ENCODE measurements around the gene FAM216A. TPM values are rescaled to one million over a fixed set of nuclear protein-coding genes. Genes with fewer than 3 reads are reported as not detected.

Gene FAM216A
- total RNA-seq, 5 donors from 2014 or later (not counting 1 experiment from before 2014, with no cell fraction given): 6.3 to 16.5 (median 13.2) TPM

Other genes with a start within 250 kb of the FAM216A start
- 10 to 100 TPM; 82.0 to 88.2 (median 82.8) TPM for gene ATP2A2, start 187.6 kb upstream of the FAM216A start, total RNA-seq
- 10 to 100 TPM; 40.8 to 60.4 (median 57.6) TPM for gene ANAPC7, start 65.1 kb upstream of the FAM216A start, total RNA-seq
- 100 to 1,000 TPM; 177 to 204 (median 191) TPM for gene ARPC3, start 18.5 kb upstream of the FAM216A start, total RNA-seq
- gene GPN3, start 588 bp upstream of the FAM216A start, total RNA-seq: 10 to 100 TPM in 3 of 5 donors, 1 to 10 TPM in 2; 6.3 to 19.1 (median 13.4) TPM
- 100 to 1,000 TPM in 1 of 5 donors, 10 to 100 TPM in 4; 79.0 to 109 (median 95.4) TPM for gene VPS29, start 33.3 kb downstream of the FAM216A start, total RNA-seq
- 1 to 10 TPM in 1 of 5 donors, under 1 TPM in 3, not detected in 1; 0.18 to 1.6 (median 0.74) TPM for gene RAD9B, start 33.5 kb downstream of the FAM216A start, total RNA-seq
- gene PPTC7, start 114.5 kb downstream of the FAM216A start, total RNA-seq: 10 to 100 TPM; 36.0 to 38.1 (median 36.6) TPM
- 10 to 100 TPM in 3 of 5 donors, 1 to 10 TPM in 2; 8.8 to 14.1 (median 11.5) TPM for gene TCTN1, start 145.3 kb downstream of the FAM216A start, total RNA-seq
- gene HVCN1, start 220.3 kb downstream of the FAM216A start, total RNA-seq: 10 to 100 TPM in 3 of 5 donors, 1 to 10 TPM in 2; 5.6 to 18.7 (median 14.2) TPM